GM12801 (cell line): Measurements from ENCODE around the gene IL1B.

ENCODE experiments used
- CTCF ChIP-seq: IDR thresholded peaks from one replicate; pipeline ENCODE4 v1.5.1; 2011; ENCODE audit warnings: control low read depth; ENCODE audit not compliant: insufficient read length; ENCODE audit errors: extremely low read depth

IL1B gene

GRCh38 chr2:112867701-112868631 lies 31.4 kb upstream of the IL1B start:
- TF ChIP-seq CTCF = no peak

GRCh38 chr2:112866128-112866835 lies 29.7 kb upstream of the IL1B start:
- TF ChIP-seq CTCF = no peak

- no peak for TF ChIP-seq CTCF
Measured at GRCh38 chr2:112864072-112864471, 27.5 kb upstream of the IL1B start.

GRCh38 chr2:112850588-112850987 lies 14.0 kb upstream of the IL1B start:
- TF ChIP-seq CTCF = no peak

GRCh38 chr2:112849956-112850355 lies 13.4 kb upstream of the IL1B start:
- no peak for TF ChIP-seq CTCF

- no peak for TF ChIP-seq CTCF
Measured at GRCh38 chr2:112848833-112849232, 12.3 kb upstream of the IL1B start.

- no peak for TF ChIP-seq CTCF
Measured at GRCh38 chr2:112846031-112846430, 9.5 kb upstream of the IL1B start.
